HG03280 (cell line): Measurements from ENCODE around the gene TBX19.

ENCODE experiments used
- ATAC-seq: cut with Tn5 transposase; IDR thresholded peaks from one replicate; pipeline ENCODE4 v1.9.1; 2021; ENCODE audit warnings: mild to moderate bottlenecking, moderate library complexity; ENCODE audit not compliant: unreplicated experiment

The TBX19 gene

DNA sequence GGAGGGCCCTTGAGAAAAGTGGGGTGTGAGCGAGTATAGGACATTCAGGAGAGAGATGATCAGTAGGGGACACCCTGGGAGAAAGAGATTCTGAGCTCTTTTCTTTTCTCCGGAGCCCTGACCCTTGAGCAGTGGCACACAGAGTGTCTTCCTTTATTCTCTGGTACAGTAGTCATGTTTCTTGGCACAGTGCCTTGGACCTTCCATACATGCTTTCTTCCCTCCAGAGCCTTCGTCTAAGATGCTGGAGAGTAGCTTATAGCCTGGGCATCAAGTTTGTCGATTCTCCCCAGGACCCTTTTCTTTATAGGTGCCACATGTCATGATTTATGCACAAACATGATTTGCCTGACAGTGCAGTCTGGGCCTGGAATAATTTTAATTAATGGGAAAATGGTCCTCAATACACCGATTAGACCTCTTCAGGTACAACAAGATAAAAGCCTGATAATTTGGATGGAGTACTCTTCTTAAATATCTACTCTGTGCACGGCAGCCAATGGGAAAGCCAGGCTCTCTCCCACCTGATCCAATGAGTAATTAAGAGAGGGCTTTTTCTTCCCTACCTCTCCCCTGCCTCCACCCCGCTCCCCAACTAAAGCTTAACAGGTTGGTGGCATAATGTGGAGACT, at the start of gene TBX19:
TSS of gene TBX19 (plus strand) at position 582 of the 632 bp plus-strand sequence. CDS start 214 bp downstream, outside the sequence.
- ATAC-seq = no peak

DNA sequence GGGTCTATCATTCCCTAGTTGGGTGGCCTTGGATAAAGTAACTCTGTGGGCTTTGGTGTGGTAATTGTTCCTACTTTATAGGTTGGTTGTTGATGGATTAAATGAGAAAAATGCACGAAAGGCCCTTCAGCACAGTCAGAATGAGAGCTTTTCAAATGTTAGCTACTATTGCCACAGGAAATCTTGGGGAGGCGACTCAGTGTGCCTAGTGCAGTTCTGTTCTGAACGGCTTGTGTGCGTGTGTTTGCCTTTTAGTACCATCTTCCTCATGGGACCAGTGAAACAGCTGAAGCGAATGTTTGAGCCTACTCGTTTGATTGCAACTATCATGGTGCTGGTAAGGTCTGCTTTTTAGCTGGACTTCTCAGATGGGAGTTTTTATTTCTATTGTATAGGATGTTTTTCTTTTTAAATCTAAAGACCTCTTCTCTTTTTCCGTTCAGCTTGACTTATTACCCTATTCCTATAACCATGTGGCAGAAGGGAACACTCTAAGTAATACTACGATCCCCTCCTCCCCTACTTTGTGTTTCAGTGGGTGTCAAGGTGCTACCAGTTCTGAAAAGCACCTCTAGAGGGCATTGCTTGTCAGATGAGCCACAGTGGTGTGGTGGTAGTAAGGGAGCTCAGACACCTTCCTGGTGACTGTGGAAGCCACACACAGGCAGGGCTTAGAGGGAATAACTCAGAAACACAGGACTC, 45.7 kb upstream of the TBX19 start:
- peak; percentile 93 for ATAC-seq

DNA sequence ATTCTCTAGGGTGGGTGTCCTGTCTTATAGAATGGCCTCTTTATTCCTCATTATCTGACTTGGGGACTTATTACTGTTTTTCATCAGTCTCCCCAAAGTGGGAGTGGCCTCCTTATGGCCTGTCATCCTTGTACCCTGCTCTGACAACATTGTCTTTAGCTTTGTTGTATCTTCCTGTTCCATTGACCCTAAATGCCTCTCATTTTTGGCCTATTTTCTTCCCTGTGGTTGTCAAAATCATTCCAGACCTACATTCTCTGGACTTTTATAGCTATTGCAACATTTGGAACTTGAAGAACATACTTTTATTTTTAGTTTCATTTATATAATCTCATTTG, 45.2 kb upstream of the TBX19 start:
- ATAC-seq = peak; percentile 24

DNA sequence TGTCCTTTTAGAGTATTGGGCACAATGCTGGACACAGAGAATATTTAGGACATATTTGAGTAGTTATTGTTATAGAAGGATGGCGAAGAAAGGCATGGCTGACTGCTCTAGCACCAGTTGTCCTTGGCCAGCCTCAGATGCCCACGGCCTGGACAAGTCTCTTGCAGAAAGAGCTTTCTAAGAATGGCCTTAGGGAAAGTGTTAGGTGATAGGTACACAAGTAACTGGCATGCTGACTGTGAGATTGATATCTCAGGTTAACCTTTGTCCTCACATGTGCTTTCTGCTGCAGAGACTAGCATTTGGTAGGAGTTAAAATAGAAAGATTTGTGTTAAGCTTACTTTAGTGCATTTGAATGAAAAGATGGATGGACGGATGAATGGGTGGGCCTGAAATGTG, 44.7 kb upstream of the TBX19 start:
- ATAC-seq = no peak

DNA sequence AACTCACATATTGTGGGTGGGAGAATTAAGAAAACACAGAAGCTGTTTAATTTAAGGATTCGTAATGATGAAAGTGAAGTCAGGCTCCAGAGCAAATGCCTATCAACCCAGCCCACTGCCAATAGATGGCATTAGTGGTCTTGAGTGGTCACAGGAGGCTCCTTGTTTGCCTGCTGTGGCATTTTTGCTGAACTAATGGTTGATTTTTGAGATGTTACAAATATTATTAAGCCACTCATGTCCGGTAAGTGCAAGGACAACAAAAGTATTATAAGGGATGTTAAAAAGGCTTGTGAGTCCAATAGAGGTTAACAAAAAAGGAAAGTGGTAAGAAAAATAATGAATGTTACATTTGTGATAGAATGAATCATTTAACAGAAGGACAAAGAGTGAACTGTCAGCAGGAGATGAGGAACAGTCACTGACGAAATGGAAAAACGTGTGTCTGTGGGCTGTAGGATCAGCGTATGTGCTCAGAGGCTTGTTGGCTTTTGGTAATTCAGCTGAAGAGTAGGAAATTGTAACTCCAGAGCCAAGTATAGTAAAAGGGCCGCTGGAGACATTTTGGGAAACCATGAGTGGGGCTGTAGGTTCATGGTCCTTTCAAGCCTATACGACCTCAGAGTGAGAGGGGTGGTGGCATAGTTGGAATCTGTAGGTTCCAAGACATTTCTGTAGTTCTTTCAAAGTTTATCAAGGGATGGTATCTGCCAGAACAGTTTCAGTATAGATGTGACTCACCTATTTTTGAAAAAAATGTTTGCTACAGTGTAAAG, 43.7 kb upstream of the TBX19 start:
- ATAC-seq = no peak

DNA sequence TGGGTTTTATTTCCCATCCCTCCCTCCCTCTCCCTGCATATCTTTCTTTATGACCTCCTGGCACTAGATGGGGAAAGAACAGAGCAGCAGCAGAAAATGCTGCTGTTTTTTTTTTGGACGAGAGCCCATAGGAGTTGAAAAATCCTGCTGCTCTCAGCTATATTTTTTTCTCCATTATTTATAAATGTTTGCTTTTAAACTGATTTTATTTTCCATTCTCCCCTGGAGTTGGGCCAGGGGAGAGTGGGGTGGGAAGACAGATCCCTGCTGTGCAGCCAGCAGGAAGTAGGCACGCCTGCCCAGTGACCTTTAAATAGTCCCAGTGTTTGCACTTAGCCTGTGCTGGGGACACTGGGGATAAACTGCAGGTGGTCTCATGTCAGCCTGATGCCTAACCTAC, 37.5 kb upstream of the TBX19 start:
- ATAC-seq = no peak

DNA sequence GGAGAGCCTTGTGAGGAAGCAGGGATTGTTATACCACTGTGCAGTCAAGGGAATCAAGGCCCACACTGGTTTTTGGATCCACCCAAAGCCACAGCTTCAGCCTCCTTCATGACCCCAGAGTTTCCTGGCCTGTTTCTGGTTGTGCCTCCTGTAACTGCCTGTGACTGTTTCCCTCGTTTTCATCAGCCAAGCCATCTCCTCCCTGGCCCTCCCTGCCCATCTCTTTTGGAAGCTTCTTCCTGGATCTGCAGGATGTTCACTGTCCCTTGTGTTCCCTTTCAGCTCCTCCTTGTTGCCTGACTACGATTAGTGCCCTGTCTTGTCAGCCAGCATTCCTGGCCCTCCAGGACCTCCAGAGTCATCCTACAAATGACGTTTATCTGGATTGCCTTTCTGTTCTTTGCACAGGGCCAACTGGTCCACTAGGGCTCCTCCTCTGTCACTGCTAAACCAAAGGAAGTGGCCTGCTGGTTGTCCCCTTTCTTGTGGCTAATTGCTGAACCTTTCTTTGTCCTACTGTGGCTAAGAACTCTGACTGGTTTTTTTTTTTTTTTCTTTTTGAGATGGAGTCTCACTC, 37.0 kb upstream of the TBX19 start:
- no peak for ATAC-seq

DNA sequence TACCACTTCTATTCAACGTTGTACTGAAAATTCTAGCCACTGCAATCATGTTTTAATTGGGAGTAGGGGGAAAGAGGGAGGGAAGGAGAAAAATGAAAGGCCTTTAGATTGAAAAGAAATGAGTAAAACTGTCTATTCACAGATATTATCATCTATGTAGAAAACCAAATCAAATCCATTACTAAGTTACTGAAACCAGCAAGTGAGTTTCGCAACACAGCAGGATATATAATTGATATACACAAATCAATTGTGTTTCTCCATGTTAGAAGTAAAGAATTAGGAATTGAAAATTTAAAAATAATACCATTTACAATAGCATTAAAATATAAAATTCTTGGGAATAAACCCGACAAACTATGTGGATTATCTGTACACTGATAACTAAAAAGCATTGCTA, 35.6 kb upstream of the TBX19 start:
- ATAC-seq = no peak

DNA sequence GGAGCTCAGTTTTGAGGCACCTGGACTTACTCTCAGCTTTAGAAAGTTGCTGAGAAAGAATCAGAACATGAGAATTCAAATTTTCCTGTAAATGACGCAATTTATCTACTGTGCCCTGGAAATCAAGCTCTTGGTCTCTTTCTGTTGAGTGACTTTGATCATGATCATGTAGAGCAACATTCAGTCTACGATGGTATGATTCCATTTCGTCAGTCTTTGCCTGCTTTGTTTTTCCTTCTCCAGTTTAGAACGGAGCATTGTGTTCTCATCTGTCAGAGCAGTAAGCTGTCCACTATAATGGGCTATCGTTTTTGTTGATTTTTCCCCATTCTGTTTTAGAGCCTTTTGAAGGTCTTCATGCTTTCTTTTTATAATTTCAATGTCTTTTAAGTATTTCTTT, 34.2 kb upstream of the TBX19 start:
- no peak for ATAC-seq

DNA sequence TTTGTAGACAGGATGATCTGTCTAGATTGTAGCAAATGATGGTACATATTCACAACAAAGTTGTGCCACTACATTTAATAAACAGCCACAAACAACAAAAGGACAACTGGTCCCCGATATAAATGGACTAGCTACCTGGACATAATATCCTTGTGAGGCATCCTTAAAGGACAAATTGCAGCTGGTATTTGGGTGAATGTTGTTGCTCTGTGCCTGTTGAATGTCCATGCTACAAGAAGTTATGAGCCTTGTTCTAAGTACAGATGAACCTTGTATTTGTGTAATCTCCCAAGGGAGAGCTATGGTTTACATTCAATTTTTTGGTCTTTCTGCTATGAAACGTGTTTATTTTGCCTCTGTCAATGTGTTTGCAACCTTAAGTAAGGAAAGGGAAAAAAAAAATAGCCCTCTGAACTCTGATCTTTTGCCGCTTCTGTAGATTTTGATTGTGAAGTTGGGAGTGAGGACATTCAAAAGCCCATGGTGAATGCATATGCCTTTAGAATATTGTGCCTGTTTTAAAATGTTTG, 28.4 kb upstream of the TBX19 start:
- ATAC-seq = no peak

DNA sequence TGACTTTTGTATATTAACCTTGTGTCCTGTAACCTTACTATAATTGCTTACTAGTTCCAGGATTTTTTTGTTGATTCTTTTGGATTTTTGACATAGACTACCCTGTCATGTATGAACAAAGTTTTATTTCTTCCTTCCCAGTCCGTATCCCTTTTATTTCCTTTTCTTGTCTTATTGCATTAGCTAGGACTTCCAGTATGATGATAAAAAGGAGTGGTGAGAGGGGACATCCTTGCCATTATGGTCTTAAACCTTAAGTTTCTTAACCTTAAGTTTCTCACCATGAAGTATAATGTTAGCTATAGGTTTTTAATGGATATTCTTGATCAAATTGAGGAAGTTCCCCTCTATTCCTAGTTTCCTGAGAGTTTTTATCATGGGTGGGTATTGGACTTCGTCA, 24.5 kb upstream of the TBX19 start:
- ATAC-seq = no peak

DNA sequence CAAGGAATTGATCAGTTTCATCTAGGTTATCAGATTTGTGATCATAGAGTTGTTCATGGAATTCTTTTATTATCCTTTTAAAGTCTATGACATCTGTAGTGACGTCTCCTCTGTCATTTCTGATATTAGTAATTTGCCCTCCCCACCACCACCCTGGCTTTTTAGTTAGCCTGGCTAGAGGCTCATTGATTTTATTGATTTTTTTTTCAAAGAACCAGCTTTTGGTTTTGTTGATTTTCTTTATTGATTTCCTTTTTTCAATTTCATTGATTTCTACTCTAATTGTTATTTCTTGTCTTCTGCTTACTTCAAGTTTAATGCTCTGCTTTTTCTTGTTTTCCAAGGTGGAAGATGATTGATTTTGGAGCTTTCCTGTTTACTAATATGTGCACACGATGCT, 23.3 kb upstream of the TBX19 start:
- ATAC-seq = no peak

DNA sequence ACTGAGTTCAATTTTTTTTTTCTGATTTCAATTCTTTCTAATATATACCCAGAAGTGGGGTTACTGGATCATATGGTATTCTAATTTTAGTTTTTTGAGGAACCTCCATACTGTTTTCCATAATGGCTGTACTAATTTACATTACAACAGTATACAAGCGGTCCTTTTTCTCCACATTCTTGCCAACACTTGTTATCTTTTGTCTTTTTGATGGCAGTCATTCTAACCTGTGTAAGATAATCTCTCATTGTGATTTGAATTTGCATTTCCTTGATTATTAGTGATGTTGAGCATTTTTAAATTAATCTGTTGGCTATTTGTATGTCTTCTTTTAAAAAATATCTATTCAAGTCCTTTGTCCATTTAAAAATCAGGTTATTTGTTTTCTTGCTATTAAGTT, 21.1 kb upstream of the TBX19 start:
- no peak for ATAC-seq

DNA sequence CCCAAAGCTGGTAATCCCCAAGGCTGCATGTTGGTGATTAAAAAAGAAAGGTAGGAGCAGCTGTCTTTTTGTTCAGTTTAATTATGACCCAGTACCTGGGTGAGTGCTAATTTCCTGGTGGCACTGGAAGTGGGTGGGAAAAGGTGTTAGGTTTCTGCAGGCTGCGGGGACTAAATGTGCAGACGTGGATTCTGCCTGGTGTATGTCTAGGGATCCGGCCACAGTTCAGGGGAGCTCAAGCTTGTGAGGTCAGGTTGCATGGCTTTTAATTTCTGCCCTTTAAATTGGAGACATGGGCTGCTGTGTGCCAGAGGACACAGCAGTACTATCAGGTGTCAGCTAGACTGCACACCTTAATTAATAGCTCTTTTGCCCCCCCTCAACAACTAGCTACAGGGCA, 20.3 kb upstream of the TBX19 start:
- ATAC-seq = no peak

DNA sequence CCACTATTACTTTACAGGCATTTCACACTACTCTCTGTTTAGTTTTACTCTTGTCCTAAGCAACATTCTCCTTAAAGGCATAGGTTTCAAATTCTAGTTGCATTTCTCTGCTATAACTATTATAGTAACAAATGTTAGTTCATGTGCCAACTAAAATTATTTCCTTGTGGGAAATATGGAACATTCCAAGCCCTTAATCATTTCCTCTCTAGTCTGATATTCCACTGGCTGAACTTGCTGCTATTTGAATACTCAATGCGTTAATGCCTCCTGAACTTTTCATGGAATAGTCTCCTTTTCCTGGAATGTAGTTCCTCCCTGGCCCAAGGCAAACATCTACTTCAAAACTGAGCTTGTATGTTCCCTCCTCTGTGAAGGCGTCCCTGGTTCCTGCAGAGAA, 19.3 kb upstream of the TBX19 start:
- ATAC-seq = no peak

DNA sequence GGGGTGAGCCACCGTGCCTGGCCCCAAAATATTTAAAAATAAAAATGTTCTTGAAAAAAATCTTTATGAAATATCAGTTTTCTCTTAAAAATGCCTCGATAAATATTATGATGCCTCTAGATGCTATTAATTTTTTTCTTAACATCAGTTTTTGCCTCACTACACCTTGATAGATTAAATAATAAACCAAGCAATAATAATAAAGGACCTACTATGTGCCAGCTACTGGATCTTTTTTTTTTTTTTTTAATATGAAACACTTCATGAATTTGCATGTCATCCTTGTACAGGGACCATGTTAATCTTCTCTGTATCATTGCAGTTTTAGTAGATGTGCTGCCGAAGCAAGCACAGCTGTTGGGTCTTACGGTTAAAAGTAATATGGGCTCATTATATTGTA, 17.5 kb upstream of the TBX19 start:
- no peak for ATAC-seq

DNA sequence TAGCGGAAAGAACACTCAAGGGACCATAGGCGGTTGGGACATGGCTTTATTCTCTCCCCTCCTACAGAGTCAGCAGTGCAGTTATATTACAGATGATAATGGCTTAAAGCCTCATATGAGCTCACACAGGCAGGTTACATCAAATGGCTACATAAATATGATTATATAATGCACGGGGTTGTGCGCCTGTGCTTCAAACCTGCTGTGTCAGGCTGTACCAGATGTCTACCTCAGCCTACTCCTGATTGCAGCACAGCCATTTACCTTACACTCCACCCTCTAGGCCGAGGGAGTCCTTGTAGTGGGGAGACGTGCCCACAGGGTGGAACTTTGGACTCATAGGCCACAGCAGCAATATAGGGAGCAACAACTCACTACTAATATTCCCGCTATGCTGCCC, 16.4 kb upstream of the TBX19 start:
- no peak for ATAC-seq

DNA sequence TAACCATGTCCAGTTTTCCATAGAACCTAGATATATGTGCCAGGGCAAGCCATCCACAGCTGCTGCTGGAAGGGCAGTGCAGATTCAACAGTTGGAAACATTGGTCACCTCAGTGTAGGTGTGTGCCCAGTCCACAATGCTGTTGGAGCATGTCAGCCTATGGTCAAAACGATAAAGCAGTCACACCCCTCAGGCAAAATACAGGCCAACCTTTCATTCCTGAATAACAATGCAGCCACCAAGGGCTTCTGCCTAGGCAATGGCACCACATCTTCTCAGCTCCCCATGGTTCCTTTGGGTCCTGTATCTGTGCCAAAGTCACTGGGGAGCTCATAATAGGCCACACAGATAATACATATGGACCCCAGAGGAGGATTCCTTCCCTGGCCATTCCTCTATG, 15.1 kb upstream of the TBX19 start:
- no peak for ATAC-seq

DNA sequence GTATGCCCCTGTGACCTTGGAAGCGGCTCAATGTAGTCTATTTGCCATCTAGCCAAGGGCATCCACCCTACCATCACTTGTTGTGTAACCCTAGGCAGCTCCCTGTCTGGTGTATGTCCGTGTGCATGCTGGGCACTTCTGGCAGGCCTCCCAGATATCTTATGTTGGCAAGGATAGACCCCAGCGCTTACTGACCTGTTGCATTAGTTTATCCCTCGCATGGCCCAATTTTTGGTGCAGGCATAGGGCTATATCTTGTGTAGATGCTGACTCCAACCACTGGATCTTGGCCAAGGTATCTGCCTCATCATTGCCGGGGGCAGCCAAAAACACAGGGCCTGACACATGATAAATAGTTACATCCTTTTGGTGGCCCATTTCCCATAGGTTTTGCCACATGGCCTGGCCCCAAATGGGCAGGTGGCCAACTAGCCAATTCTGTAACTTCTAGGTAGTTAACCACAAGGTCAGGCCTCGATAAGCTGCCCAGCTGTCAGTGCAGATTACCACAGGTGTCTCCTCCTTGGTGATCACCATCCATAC, 14.0 kb upstream of the TBX19 start:
- no peak for ATAC-seq

DNA sequence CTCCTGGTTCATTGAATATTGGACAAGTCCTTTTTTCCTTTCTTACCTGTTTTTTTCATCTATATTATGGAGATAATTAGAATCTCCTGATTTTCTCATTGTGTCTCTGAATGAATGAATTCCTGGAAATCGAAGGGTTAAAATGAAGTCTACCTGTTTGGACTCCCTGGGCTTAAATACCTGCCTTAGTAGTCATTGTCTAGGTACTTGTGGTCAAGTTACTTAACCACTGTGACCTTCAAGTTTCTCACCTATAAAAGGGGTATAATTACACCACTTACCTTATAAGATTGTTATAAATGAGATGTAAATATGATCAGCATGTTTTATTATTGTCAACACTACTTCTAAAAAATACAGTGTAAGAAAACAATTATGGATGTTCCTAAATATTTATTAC, 9.0 kb upstream of the TBX19 start:
- ATAC-seq = no peak

DNA sequence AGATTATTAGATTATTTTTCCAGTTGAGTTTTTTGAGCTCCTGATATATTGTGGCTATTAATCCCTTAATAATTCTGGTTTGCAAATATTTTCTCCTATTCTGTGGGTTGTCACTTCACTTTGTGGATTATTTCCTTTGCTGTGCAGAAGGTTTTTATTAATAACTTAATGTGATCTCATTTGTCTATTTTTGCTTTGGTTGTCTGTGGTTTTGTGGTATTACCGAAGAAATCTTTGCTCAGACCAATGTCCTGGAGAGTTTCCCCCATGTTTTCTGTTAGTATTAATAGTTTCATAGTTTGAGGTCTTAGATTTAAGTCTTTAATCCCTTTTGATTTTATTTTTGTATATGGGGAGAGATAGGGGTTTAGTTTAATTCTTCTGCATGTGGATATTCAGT, 7.1 kb upstream of the TBX19 start:
- ATAC-seq = no peak
